Measurements from ENCODE around the gene ENOX1.

GRCh38 chr13:43348397-43348796 lies 438.4 kb downstream of the ENOX1 start:
- TF ChIP-seq CTCF (tag by site-specific recombination; IDR thresholded peaks at IDR 0.05), result no peak
- TF ChIP-seq ZNF585B (tag by site-specific recombination; IDR thresholded peaks at IDR 0.05), result no peak
- TF ChIP-seq ZNF776 (tag by site-specific recombination; IDR thresholded peaks at IDR 0.05; ENCODE audit: borderline replicate concordance), result no peak
- TF ChIP-seq ZNF707 (tag by site-specific recombination; IDR thresholded peaks at IDR 0.05), result no peak
- TF ChIP-seq ZNF311 (tag by site-specific recombination; IDR thresholded peaks at IDR 0.05; ENCODE audit: borderline replicate concordance), result no peak
- no peak for TF ChIP-seq SETDB1 (IDR thresholded peaks at IDR 0.05; ENCODE audit: insufficient read length, low read length)
- TF ChIP-seq ZNF654 (tag by site-specific recombination; IDR thresholded peaks at IDR 0.05; ENCODE audit: low read depth), result no peak
- TF ChIP-seq ZNF580 (tag by site-specific recombination; IDR thresholded peaks at IDR 0.05), result no peak
- no peak for TF ChIP-seq ZNF354C (tag by site-specific recombination; IDR thresholded peaks at IDR 0.05; ENCODE audit: borderline replicate concordance, low read depth)
- TF ChIP-seq IKZF3 (tag by site-specific recombination; IDR thresholded peaks at IDR 0.05), result no peak
- no peak for TF ChIP-seq ZNF280C (tag by site-specific recombination; IDR thresholded peaks at IDR 0.05)

Data from HEK293 (cell line).